ENCODE measurements around the gene LSM6. TPM values are rescaled to one million over a fixed set of nuclear protein-coding genes. Genes with fewer than 3 reads are reported as not detected.

The LSM6 gene
- 10 to 100 TPM in 1 of 2 donors, 1 to 10 TPM in 1; 9.6 to 21.6 TPM for total RNA-seq

DNA sequence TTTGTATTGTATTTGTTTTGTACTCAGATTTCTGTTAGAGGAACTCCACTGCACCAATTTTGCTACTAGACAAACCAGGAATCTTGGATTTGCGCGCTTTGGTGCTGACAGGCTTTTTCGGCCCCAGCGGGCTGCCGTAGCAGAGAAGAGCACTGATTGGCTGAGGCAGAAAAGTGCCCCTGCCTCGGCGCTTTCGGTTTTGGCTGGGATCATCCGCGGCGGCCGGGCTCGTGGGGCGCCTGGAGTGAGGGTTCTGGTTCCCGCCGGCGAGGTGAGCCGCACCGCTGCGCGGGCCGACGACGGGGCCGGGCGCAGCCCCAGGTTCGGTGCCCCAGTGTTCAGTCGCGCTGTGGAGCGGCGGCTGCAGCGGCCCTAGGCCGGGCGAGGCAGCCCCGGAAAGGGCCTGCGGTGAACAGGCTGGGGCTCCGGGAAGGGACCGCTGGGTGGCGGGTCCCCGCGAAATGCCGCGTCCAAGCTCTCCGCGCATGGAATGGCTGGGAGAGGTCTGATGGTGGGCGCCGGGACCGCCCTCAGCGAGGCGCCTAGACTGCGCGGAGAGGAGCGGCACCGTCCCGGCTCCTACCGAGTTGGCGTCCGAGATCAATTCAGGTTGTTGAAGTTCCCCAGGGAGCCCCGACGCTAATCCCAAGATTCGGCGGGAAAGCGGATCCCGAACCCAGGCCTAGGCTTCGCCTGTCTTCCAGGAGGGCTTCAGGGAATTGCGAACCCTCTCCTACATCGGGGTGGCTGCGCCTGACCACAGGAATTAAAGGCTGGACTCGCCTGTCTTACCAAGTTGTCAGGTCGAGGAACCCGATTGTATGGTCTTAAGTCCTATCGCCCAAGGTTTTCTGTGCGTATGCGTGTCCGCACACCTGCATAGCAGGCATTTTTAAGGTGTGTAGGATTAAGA lies at the start of gene LSM6:
Gene LSM6 (plus strand): TSS at position 178 of the 913 bp plus-strand sequence. CDS start 7,204 bp downstream, outside the sequence.

DNA sequence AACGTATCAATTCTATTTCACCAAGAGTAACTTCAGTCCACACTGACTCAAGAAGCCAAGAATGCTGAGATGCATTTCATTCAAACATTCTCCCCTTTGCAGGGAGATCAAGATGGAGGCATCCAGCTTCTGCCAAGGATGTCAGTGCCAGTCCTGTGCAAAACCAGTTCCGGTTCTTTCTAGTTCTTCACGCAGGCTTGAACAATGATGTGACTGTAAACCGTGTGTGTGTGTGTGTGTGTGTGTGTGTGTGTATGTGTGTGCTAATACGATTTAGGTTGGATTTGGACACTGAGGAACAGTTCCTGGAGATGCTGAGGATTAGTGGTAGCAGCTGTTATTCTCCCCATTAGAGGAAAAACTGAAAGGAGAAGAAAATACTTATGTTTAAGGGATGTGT lies 38.7 kb downstream of the LSM6 start, which contains the start of gene REELD1:
Gene REELD1 (plus strand): TSS at position 301 of the 400 bp plus-strand sequence. CDS start 2,415 bp downstream, outside the sequence.

Other genes with a start within 250 kb of the LSM6 start
- gene ZNF827, start 236.9 kb upstream of the LSM6 start, total RNA-seq: 1 to 10 TPM; 3.8 to 10.0 TPM
- not detected for gene REELD1, start 38.8 kb downstream of the LSM6 start, total RNA-seq

Data from melanocyte of skin (primary cell).